GM18858 (cell line): ENCODE measurements around the gene CHN2.

Experiments used
- ATAC-seq: cut with Tn5 transposase; IDR thresholded peaks from one replicate; pipeline ENCODE4 v1.9.1; 2021; ENCODE audit not compliant: unreplicated experiment

CHN2 gene

DNA sequence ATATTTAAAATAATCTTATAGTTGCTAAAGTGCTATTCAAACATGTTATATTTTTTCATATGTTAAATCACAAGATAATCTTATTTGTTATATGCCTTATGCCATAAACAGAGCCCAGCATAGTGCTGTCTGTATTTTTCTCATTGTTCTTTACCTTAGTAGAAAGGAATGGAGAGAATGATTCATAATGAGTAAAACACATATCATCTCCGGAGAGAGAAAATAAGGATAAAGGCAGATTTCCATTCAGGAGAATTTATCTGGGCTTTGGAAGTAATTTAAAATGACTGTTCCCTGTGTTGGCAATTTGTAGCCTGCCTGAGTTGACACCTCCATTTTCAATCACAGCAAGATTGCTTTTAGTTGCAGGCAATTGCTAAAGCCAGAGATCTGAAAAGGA, 30.2 kb downstream of the CHN2 start:
- ATAC-seq = no peak

DNA sequence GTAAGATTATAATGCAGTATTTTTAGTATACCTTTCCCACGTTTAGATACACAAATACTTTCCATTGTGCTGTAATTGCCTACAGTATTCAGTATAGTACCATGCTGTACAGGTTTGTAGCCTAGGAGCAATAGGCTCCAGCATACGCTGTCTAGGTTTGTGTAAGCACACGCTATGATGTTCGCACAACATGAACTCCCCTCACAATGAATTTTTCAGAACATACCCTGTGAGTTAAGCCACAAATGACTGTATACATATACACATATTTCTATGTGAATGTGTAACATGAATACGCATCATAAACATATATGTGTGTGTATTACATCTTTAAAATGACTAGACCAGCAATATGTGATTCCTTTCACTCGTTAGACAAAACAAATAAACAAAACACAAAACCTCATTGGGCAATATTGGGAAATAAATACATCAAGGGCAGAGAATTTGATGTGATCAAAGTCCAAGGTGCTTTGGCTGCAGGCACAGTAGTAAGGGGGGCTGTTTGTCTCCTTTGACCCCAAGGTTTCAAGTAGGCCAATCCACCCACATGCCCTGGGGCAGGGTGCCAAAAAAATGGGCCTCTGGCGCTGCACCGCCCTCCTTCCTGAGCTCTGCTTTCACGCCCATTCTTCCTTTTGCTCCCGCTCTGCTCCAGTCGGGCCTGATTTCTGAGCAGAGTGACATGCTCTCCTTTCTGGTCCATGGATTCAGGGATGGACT, 33.9 kb downstream of the CHN2 start:
- ATAC-seq = no peak

DNA sequence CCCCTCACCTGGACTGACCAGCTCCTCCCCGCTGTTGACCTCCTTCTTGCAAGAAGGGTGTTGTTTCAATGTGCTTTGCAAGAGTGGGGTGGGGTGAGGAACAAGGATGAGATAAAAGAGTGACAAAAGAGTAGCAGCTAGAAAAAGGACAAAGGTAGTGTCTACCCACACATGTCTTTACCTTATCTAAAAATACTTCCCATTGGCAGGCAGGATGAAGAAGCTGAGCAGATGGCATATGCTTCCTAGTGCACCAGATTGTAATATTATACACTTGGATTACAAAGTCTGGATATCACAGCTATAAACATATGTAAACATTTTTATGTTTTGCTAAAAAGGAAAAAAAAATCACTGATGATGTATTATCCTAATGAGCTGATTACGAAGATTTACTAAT, 34.5 kb downstream of the CHN2 start:
- ATAC-seq = no peak

DNA sequence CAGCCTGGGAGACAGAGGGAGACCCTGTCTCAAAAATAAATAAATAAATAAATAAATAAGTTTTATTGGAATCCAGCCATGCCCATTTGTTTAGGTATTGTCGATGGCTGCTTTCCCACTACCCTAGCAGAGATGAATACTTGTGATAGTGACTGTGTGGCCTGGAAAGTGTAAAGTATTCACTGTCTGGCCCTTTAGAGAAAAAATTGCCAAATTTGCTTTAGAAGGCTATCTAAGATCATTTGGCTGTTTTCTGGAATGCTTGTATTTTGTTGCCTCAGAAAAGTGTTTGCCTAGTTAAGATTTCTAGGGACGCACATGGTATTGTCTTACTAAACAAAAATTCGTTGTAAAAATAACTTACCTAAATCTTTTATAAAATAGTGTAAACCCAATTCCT, 35.4 kb downstream of the CHN2 start:
- no peak for ATAC-seq

DNA sequence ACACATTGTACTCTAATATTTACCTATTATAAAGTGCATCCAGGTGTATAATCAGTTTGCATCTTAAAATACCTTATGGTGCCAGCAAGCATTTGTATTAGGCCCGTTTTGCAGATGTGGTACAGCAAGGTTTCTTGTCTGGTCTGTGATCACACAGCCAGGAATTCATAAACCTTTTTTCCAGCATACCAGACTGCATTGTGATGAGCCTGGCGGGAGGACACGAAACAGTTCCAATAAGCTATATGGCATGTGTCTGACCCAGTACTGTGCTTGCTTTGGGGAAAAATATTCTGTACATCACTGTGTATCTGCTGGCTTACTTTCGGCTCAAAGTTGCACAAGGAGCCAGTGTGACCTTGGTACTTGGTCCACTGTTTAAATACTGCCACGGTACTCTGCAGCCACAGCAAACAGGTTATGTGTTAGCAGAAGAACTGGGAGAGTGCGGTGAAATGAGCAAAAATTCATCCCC, 36.3 kb downstream of the CHN2 start:
- ATAC-seq = no peak

DNA sequence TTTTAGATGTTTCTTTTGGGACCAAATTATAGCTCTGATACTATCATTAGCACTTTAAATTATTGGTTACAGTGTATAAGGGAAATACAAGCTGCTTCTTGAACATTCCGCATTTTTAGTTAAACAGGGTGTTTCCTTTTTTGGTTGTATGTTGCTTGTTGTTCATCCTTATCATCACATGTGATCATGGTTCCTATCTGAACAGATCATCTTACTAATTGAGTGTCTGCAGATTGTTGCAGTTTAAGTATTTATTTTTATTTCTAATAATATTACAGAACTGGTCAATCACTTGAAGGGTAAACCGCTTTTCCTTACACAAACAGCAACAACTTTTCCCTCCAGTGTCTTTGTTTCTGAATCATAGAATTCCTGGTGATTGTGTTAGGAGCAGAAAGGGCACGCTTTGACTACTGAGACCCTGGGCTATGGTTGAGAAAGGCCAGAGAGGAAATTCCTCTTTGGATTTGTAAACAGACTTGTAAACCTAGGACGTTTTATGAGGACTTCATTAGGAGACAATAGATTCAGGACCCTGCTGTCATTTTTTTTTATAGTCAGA, 37.2 kb downstream of the CHN2 start:
- ATAC-seq = no peak

DNA sequence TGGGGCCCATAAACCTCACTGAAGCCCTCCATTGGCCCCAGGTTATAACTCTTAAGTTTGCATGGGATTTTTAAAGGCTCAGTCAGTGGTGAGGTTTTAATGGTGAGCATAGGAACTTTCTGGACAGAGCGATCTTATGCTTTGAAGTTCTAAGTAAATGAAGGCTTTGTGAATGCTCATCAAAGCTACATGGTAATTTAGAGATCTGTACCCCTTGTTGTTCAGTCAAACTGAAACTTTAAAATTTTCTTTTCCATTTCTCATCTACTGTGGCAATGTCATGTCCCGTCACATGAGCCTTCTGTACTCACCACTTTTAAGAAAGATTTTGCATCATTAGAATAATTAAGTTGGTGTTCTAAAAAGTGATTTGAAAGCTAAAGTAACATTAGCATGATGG, 39.9 kb downstream of the CHN2 start:
- no peak for ATAC-seq

DNA sequence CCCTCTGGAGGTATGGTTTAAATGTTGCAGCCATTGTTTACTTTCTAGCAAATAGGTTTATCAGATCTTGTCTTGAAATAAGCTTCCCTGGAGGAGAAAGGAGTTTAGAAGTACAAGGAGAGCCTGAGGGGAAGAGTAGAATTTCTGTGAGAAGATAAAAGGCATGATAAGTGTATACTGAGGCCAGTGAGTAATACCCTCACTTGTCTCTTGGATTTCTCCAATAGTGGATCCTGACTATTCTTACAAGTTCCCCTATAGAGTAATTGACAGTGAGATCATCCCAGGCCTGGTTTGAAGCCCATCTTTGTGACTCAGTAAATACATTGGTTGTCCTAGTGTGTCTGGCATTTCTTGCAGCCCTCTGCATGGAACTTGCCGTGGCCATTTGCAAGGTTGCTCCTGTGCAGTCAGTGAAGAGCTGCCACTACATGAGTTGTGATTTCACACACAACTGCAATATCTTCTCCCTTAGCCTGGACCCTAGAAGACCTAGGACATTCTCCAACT, 41.6 kb downstream of the CHN2 start:
- ATAC-seq = no peak

DNA sequence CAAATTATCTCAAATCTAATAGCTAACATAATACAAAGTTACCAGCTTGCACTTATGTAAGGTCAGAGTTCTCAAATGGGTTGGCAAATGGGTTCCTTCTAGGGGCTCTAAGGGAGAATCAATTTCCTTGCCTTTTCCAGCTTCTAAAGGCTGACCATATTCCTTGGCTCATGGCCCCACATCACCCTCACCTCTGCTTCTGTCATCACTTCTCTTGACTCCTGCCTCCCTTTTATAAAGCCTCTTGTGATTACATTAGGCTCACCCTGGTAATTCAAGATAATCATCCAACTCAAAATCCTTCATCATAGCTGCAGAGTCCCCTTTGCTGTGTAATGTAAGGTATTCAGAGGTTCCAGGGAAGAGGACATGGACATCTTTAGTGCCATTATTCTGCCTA, 42.1 kb downstream of the CHN2 start:
- no peak for ATAC-seq

DNA sequence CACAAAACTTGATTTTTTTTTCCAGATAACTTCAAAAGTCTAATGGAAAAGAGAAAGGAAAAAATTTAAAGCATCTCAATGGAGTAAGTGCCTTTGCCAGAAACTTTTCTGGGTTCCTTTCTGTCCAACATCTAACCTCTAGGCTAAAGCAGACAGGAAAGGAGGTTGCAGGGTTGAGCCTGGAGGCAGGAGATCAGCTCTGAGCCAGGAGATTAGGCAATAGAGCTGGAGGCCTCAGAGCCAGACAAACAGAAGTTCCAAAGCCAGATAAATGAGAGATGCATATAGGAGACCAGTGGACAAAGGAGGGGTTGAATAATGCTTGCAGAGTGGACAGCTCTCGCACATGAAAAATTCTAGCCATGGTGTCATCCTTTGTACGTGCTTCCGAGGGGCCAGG, 42.9 kb downstream of the CHN2 start:
- ATAC-seq = no peak

DNA sequence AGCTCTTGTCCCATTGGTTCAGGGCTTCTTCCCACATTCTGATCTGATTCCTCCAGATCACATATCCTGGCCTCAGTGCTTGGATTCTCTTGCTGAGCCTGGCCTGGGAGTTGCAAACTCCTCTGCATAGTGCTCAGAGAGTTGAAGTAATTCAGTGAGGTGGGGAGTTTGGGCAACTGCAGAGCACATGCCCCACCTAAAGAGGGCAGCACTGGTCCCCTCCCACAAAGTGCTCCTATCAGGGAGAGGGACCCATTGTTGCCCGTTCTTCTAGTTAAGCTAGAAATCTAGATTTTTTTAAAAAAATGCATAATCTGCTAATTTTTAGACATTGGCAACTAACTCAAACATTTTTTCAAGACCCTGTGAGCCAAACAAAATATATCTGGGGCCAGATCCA, 45.1 kb downstream of the CHN2 start:
- no peak for ATAC-seq

DNA sequence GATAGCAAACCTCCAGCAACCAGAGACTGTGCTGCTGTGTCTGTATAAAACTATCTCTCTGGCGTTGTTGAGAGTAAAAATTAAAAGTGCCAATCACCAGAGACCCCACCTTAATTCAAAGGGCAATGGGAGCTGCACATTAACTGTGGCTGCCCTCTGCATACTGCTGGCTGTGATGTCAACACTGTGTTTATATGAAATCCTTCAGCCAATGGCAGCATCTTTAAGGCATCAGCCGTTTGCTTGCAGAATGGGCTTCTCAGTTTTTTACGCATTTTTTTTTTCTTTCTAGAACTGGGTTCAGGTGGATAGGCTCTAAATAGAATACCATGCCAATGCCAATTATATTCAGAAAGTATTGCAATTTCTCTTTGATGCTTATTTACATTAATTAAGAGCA, 47.7 kb downstream of the CHN2 start:
- no peak for ATAC-seq

DNA sequence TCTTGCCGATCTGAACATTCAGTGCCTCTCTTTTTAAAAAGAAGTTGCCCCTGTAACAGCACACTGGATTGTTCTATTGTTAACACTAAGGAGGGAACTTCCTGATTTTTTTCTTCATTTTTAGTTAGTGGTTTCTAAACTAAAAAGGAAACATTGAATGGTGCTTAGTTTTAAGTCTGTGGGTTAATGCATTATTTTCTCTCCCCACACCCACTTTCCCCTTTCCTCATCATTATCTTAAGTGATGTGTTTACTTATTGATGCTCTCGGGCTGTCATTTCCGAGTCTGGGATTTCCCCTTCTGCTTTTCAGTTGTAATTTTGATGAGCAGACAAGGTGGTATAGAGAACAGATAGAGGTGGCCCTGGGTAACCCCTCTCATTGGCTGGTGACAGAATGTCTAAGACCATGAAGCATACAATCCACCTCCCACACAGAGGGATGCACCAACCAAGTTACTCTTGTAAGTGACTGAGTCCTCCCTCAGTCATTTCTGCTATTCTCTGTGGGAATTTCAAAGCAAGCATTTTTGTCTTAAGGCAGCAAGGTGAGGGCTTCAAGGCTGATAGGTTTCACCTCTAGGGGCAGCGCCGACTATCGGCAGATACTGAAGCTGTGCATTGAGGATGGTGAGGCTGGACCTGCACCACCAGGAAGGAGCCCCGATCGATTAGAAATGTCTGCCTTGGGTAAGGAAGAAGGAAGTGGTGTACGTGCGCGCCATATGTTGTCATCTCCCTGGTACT, 49.5 kb downstream of the CHN2 start:
- ATAC-seq = no peak

DNA sequence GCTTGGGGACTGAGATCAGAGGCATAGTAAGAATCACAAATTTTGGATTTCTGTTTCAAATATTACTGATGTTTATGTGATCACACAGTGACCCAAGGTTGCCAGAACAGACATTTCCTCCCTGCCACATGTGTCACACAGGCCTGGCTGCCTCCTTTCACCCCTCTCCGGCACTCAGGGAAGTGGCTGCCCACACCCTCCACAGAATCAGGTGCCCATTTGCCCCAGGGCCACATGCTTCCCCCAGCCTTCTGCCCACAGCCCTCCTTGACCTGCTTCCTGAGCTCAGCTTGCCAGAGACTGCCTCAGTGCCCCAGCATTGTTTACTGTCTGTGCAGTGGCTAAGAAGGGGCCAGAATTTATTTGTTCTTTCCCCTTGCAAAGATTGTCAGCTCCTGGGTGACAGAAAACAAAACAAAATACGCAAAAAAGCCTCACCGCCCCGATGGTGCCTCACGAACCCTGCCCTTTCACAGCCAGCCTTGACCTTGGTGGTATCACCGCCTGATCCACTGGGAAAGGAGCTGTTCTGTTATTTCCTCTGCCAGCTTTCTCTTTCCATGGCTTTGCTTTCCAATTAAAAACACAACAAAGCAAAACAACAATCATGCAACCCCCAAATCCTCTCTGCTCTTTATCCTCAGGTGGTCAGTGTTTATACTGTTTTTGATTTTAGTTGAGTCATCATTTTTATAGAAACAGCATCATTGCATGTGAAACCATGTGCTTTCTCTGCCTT, 52.8 kb downstream of the CHN2 start:
- no peak for ATAC-seq

DNA sequence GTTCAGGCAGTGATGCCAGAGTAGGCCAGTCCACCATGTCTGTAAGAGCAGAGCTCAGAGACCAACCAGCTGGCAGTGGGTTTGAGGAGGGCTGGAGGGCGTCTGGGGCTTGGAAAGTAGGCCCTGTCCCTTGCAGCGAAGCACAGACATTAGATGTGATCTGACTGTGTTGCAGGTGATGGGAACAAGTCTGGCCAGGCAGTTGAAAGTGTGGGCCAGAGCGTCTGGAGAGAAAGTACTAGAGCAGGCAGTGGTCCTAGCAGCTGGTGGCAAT, 53.3 kb downstream of the CHN2 start:
- no peak for ATAC-seq

DNA sequence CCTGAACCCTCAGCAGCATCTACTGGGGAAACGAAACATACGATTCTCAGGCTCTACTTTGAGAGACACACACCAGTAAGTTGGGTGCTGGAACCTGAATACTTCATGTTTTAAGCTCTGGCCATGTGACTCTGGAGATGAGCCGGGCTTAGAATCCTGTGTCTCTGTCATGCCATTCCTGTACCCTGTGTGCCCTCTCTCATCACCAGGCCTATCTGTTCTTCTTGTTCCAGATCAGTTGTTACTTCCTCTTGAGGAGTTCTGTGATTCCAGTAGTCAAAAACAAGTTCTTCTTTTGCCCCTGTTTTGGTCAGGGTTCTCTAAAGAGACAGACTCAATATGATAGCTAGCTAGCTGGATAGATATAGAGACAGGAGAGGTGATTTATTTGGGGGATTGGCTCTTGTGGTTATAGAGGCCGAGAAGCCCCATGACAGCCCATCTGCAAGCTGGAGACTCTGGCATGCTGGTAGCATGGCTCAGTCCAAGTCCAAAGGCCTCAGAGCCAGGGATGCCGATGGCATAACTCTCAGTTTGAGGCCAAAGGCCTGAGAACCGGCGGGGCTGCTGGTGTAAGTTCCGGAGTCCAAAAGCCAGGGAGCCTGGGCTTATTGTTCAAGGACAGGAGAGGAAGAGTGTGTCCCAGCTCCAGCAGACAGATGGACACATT, 54.3 kb downstream of the CHN2 start:
- ATAC-seq = no peak

DNA sequence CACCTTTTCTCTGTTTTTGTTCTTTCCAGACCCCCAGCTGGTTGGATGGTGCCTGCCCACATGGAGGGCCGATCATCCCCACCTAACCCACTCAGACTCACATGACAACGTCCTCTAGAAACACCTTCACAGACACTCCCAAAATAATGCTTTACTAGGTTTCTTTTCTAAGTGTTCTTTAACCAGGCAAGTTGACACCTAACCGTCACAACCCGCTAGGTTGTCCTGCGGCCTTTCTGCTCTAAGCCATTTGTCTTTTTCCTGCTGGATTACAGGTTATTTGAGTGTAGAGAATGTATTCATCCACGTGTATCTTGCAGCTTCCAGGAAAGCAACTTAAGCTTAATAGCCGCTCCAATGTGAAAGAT, 54.8 kb downstream of the CHN2 start:
- ATAC-seq = no peak

DNA sequence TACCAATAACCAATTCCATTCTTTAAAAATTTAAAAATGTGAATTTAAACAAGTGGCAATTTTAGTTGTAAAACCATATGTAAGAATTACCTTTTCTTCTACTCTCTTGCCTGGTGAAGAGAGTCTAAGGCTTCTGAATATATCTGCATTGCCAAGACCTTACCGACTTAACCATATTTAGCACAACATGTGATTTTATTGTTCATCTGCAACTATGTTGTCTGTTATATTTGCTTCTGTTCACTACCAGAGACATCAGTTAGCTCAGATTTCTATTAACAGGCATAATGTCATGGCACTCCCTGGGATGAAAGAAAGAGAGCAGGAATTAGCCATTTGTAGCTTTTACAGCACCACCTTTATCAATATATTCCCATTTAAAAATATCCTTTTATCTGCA, 55.3 kb downstream of the CHN2 start:
- ATAC-seq = no peak

DNA sequence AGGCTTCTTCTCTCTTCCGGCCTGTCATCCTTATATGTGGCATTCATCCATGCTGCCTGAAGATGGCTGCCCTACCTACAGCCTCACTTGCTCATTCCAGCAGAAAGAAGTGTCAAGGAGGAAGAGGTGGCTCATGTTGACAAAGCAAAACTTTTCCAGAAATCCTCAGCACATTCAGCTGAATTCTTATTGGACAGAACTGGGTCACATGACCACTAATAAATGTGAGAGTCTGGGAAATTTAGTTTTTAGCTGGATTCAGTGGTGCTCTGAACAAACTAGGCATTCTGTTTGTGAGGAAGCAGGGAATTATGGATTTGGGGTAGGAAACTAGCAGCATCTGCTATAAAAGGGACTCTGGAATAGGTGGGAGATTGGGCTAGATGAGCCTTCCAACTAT, 58.6 kb downstream of the CHN2 start:
- no peak for ATAC-seq

DNA sequence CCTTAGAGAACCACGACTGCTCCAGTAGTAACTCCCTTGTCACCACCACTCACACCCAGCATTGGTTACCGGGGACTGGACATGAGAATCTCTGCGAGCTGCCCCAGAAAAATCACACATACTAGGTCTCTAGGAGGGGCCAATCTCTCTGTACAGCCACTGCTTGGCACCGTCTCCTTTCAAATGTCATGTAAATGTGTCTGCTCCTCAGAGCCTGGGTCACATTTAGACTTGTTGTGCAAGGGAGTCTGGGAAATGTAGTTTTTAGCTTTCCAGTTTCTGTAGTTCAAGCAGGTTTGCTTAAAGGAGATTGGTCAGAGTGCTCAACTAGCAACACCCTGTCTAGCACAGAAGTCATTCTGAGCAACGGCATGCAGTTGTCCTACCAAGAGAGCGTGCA, 60.0 kb downstream of the CHN2 start:
- ATAC-seq = no peak

DNA sequence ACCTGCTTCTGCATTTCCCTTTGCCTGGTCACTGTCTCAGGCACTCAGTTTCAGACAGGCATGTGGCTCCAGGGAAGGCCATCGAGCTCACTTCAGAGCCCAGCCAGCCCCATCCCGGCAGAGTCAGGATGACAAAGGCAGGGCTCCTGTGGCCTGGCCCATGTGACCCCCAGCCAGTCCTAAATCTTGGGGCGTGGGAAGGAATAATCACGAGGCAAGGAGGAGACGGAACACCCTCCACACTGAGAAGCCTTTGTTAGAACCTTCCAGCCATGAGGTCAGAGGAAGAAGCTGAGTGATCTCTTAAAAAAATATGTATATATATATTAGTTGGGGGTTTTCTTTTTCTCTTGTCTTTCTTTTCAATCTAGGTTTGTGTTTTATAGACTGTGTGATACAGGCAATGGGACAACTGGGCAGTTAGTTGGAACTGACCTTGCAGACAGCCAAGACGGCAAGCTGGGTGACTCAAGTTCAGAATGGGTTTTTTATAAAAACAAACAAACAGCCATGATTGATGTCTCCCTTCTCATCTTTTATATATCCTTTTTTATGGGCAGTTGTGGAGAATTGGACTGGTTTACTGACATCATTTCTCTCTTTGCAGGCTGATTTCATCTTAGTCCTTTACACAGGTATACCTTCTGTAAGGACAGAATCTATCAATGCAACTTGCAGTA, 60.8 kb downstream of the CHN2 start:
- ATAC-seq = no peak
